HCT116 (cell line): Measurements from ENCODE around the gene TAF15. TPM values are rescaled to one million over a fixed set of nuclear protein-coding genes. Genes with fewer than 3 reads are reported as not detected.

Experiments used
- ATAC-seq: fragments of 200-7000 bp; cut with Tn5 transposase; 2 replicates; pipeline ENCODE4 v1.9.1; 2020; ENCODE audit warnings: mild to moderate bottlenecking, moderate library complexity
- BruUV-seq: library from RNA; stranded (reverse); fragments of 400-500 nt; replicated peaks from 2 replicates; lab custom pipeline; 2021; lab: Mats Ljungman, UMichigan
- CTCF ChIA-PET: fragments of 300-600 bp; sonication (Branson Sonifier 250); formaldehyde crosslinking; loops from one replicate; lab custom pipeline; 2021; ENCODE audit warnings: antibody characterized with exemption; lab: Charles Lee
- POLR2A ChIA-PET: fragments of 300-600, 350-600 bp; sonication (Branson Sonifier 250); formaldehyde crosslinking; loops from one replicate; lab custom pipeline; 2021; ENCODE audit warnings: antibody characterized with exemption; lab: Charles Lee
- RAD21 ChIA-PET, 2 experiments: fragments of 300-600 bp; sonication (Branson Sonifier 250); formaldehyde crosslinking; loops; one replicate each; lab custom pipeline; 2023; ENCODE audit warnings: low total read pairs in 2 of 2; ENCODE audit not compliant: uncharacterized antibody in 2 of 2, unreplicated experiment in 2 of 2, low non-redundant PET in 1 of 2; lab: Charles Lee
- DNase-seq: peaks from one replicate; pipeline ENCODE4 v3.0.0-alpha.2; 2010; ENCODE audit warnings: low read depth, low spot score
- H2AFZ ChIP-seq: fragments of 200-600 bp; shearing (Covaris generic), sonication (generic); 2 replicates; pipeline ENCODE4 v1.6.1; 2017; ENCODE audit warnings: low read depth, mixed run types, mixed read lengths, antibody characterized with exemption, low read length; ENCODE audit not compliant: poor library complexity, severe bottlenecking
- H3K27ac ChIP-seq: 2 replicates; pipeline ENCODE4 v1.5.1; 2012; ENCODE audit warnings: low read depth, low read length
- H3K27me3 ChIP-seq: fragments of 200-600 bp; sonication (generic); 2 replicates; pipeline ENCODE4 v1.6.1; 2016; ENCODE audit warnings: mixed run types, low read length, mixed read lengths; ENCODE audit not compliant: insufficient read depth
- H3K36me3 ChIP-seq, 2 experiments: fragments of 200-500 bp in 1 of 2; fragments of 200-600 bp in 1 of 2; sonication (Bioruptor generic) in 1 of 2; sonication (generic) in 1 of 2; 2 replicates each; pipeline versions ENCODE4 v1.5.1 to v1.6.1; 2014 to 2016; ENCODE audit warnings: low read length in 2 of 2, inconsistent platforms in 1 of 2, mixed read lengths in 1 of 2, mixed run types in 1 of 2; ENCODE audit not compliant: insufficient read depth in 2 of 2, control insufficient read depth in 1 of 2
- H3K4me1 ChIP-seq, 2 experiments: fragments of 200-600 bp in 1 of 2; sonication (generic) in 1 of 2; 2 replicates each; pipeline versions ENCODE4 v1.5.1 to v1.6.1; 2012 to 2017; ENCODE audit warnings: low read length in 2 of 2, inconsistent platforms in 1 of 2, mild to moderate bottlenecking in 1 of 2, mixed read lengths in 1 of 2, mixed run types in 1 of 2, moderate library complexity in 1 of 2; ENCODE audit not compliant: insufficient read depth in 2 of 2, control insufficient read depth in 1 of 2
- H3K4me2 ChIP-seq: fragments of 200-600 bp; sonication (generic); 2 replicates; pipeline ENCODE4 v1.6.1; 2017; ENCODE audit warnings: mixed run types, low read length, mixed read lengths
- H3K4me3 ChIP-seq, 2 experiments: fragments of 200-600 bp in 1 of 2; sonication (generic) in 1 of 2; replicated peaks in 1 of 2; 2 replicates each; pipeline ENCODE4 v1.5.1; 2011 to 2016; ENCODE audit warnings: low read length in 2 of 2, control low read depth in 1 of 2, low read depth in 1 of 2, mild to moderate bottlenecking in 1 of 2, mixed read lengths in 1 of 2, mixed run types in 1 of 2
- H3K79me2 ChIP-seq: fragments of 200-600 bp; sonication (generic); 2 replicates; pipeline ENCODE4 v1.6.1; 2017; ENCODE audit warnings: mild to moderate bottlenecking, mixed run types, low read length, moderate library complexity, mixed read lengths; ENCODE audit not compliant: insufficient read depth
- H3K9ac ChIP-seq: fragments of 200-600 bp; sonication (generic); 2 replicates; pipeline ENCODE4 v1.6.1; 2016; ENCODE audit warnings: low read length, mixed read lengths
- H3K9me2 ChIP-seq: fragments of 200-600 bp; sonication (generic), shearing (Covaris generic); 2 replicates; pipeline ENCODE4 v1.6.1; 2017; ENCODE audit warnings: mixed run types, mild to moderate bottlenecking, moderate library complexity; ENCODE audit not compliant: insufficient read depth
- H3K9me3 ChIP-seq, 2 experiments: fragments of 200-500 bp in 1 of 2; fragments of 200-600 bp in 1 of 2; sonication (Bioruptor generic) in 1 of 2; sonication (generic) in 1 of 2; 2 replicates each; pipeline ENCODE4 v1.6.1; 2014 to 2017; ENCODE audit warnings: low read length in 2 of 2, mixed read lengths in 2 of 2, inconsistent platforms in 1 of 2, low read depth in 1 of 2, mild to moderate bottlenecking in 1 of 2, mixed run types in 1 of 2, moderate library complexity in 1 of 2; ENCODE audit not compliant: control insufficient read depth in 1 of 2, insufficient read depth in 1 of 2
- H4K20me1 ChIP-seq: fragments of 200-600 bp; sonication (generic), shearing (Covaris generic); 2 replicates; pipeline ENCODE4 v1.6.1; 2017; ENCODE audit warnings: mixed run types, mild to moderate bottlenecking, moderate library complexity; ENCODE audit not compliant: insufficient read depth
- CBX3 ChIP-seq: IDR thresholded peaks from 2 replicates; pipeline ENCODE4 v1.6.1; 2012; ENCODE audit warnings: low read depth
- EZH2phosphoT487 ChIP-seq: fragments of 200-600 bp; IDR thresholded peaks from 2 replicates; pipeline ENCODE4 v1.6.1; 2018; ENCODE audit warnings: antibody characterized with exemption, borderline replicate concordance
- FOSL1 ChIP-seq: IDR thresholded peaks from 2 replicates; pipeline ENCODE4 v1.6.1; 2012; ENCODE audit warnings: low read depth
- JUND ChIP-seq: IDR thresholded peaks from 2 replicates; pipeline ENCODE4 v1.6.1; 2012
- POLR2AphosphoS5 ChIP-seq: IDR thresholded peaks from 2 replicates; pipeline ENCODE4 v1.6.1; 2011; ENCODE audit warnings: mild to moderate bottlenecking, low read depth, low read length, moderate library complexity
- YY1 ChIP-seq: IDR thresholded peaks from 2 replicates; pipeline ENCODE4 v1.6.1; 2011; ENCODE audit warnings: low read length, low read depth, moderate library complexity, mild to moderate bottlenecking; ENCODE audit not compliant: insufficient replicate concordance; ENCODE audit errors: extremely low read depth
- ZFX ChIP-seq: fragments of 450-650 bp; IDR thresholded peaks from 2 replicates; pipeline ENCODE4 v1.6.1; 2017
- intact Hi-C: fragments of 100-400 bp; cut with micrococcal nuclease; formaldehyde crosslinking; loops from 2 replicates; pipeline ENCODE4 v1.10.0; 2022
- total RNA-seq: library from RNA; stranded (reverse); gene quantifications from one replicate; pipeline ENCODE4 v1.2.1, GENCODE V29; 2021; ENCODE audit not compliant: unreplicated experiment
- TF ChIP-seq, protein P1 (sequence below): IDR thresholded peaks from 2 replicates; pipeline ENCODE4 v1.6.1; 2011; ENCODE audit warnings: mild to moderate bottlenecking, low read length, moderate library complexity; ENCODE audit not compliant: insufficient replicate concordance; ENCODE audit errors: extremely low read depth

TAF15 gene
- total RNA-seq, 1 experiment from 2014 or later, result 346 TPM

DNA sequence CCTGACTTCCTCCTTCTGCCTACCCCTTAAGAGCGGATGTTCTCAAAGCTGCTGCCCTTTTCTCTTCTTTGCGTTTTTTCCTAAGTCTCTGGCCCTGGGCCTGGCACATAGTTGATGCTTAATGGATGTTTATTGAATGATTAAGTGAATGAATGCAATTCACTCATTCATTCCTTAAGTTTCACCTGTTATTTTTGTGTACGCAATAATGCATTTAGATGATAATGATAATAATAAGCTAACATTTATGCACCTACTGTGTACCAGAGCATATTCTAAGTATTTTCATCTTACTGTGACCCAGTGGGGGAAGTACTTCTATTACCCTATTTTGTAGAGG lies 66.5 kb downstream of the TAF15 start (continued):
- TF ChIP-seq, protein P1, sequence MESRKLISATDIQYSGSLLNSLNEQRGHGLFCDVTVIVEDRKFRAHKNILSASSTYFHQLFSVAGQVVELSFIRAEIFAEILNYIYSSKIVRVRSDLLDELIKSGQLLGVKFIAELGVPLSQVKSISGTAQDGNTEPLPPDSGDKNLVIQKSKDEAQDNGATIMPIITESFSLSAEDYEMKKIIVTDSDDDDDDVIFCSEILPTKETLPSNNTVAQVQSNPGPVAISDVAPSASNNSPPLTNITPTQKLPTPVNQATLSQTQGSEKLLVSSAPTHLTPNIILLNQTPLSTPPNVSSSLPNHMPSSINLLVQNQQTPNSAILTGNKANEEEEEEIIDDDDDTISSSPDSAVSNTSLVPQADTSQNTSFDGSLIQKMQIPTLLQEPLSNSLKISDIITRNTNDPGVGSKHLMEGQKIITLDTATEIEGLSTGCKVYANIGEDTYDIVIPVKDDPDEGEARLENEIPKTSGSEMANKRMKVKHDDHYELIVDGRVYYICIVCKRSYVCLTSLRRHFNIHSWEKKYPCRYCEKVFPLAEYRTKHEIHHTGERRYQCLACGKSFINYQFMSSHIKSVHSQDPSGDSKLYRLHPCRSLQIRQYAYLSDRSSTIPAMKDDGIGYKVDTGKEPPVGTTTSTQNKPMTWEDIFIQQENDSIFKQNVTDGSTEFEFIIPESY, result no peak
- TF ChIP-seq POLR2AphosphoS5 (no peak), FOSL1 (no peak), YY1 (no peak)

- H3K27me3 ChIP-seq, result no peaks in the 10 kb centered on the region
- H3K27ac ChIP-seq, result no peak overlapping the region
- ATAC-seq, result no peak
- H2AFZ ChIP-seq, result no peak overlapping the region
- H4K20me1 ChIP-seq, result no peaks in the 10 kb centered on the region
- no TSS peak for BruUV-seq
- ChIA-PET POLR2A (no interaction called here), CTCF (no interaction called here), RAD21 (no interaction called here)
- TF ChIP-seq, protein P1, result no peak
- TF ChIP-seq ZFX, result no peak
- no peak for TF ChIP-seq JUND
- no peak for TF ChIP-seq CBX3
- no peak for TF ChIP-seq EZH2phosphoT487
- intact Hi-C loops, result no loop called here
- H3K79me2 ChIP-seq, result no peaks in the 10 kb centered on the region
- DNase-seq, result no peak
- no peaks in the 10 kb centered on the region for H3K36me3 ChIP-seq
- no peak overlapping the region for H3K9ac ChIP-seq
- no peaks in the 10 kb centered on the region for H3K4me1 ChIP-seq
- no peaks in the 10 kb centered on the region for H3K9me2 ChIP-seq
- no peaks in the 10 kb centered on the region for H3K9me3 ChIP-seq
- H3K4me2 ChIP-seq, result no peak overlapping the region
- no peak overlapping the region for H3K4me3 ChIP-seq
Observed at GRCh38 chr17:35876534-35876933, 67.2 kb downstream of the TAF15 start.
